Esophagus muscularis mucosa (tissue), 4 donors: ENCODE data around the gene XXYLT1.

Source experiments
- CTCF ChIP-seq, 3 experiments: fragments of 200-600 bp in 2 of 3; fragments of 450-650 bp in 1 of 3; sonication (generic) in 2 of 3; IDR thresholded peaks; one replicate each; pipeline ENCODE4 v1.5.1; 2017 to 2019; ENCODE audit warnings: antibody characterized with exemption in 3 of 3, mild to moderate bottlenecking in 2 of 3, moderate library complexity in 1 of 3
- EP300 ChIP-seq: sonication (generic); formaldehyde crosslinking; IDR thresholded peaks from one replicate; pipeline ENCODE4 v1.6.1; 2017; ENCODE audit warnings: antibody characterized with exemption
- POLR2A ChIP-seq: fragments of 450-650 bp; IDR thresholded peaks from one replicate; pipeline ENCODE4 v1.6.1; 2017; ENCODE audit warnings: antibody characterized with exemption, moderate library complexity, mild to moderate bottlenecking, low read depth
- POLR2AphosphoS5 ChIP-seq, 2 donors: sonication (generic); formaldehyde crosslinking; IDR thresholded peaks; one replicate each; pipeline ENCODE4 v1.6.1; 2017; ENCODE audit warnings: antibody characterized with exemption in 2 of 2

GRCh38 chr3:195221876-195222617, 48.9 kb downstream of the XXYLT1 start:
- TF ChIP-seq CTCF (IDR thresholded peaks at IDR 0.05) (no peak), POLR2A (no peak), POLR2AphosphoS5 (IDR thresholded peaks at IDR 0.05) (no peak), EP300 (no peak)
